OCI-LY7 (cell line): Measurements from ENCODE around the gene CD2AP.

Experiments used
- EZH2phosphoT487 ChIP-seq: fragments of 200-600 bp; sonication (generic); IDR thresholded peaks from 2 replicates; pipeline ENCODE4 v1.6.1; 2018; ENCODE audit warnings: low read depth, borderline replicate concordance, mild to moderate bottlenecking, mixed run types, antibody characterized with exemption, low read length, moderate library complexity, mixed read lengths
- TF ChIP-seq, protein P1 (sequence below): fragments of 200-600 bp; sonication (generic); conservative IDR thresholded peaks from 2 replicates; pipeline ENCODE4 v1.5.1; 2014; ENCODE audit warnings: mild to moderate bottlenecking, antibody characterized with exemption, low read length, moderate library complexity, mixed read lengths

DNA sequence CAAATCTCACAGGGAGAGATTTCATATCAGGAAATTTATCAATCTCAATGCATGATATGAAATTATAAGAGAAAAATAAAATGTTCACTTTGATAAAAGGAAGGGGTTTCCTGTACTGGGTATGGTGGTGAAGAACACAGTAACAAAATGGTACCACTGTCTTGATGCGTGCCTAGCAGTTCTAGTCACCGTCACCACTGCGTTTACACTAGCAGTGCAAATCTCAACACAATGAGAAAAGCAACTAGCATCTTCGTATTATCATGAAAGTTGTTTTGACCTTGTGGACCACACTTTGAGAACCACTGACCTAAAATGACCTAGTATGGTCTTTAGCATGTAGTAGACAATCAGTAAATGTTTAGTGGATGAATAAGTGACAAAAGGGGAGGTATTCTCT, 152.4 kb downstream of the CD2AP start:
- TF ChIP-seq, protein P1, sequence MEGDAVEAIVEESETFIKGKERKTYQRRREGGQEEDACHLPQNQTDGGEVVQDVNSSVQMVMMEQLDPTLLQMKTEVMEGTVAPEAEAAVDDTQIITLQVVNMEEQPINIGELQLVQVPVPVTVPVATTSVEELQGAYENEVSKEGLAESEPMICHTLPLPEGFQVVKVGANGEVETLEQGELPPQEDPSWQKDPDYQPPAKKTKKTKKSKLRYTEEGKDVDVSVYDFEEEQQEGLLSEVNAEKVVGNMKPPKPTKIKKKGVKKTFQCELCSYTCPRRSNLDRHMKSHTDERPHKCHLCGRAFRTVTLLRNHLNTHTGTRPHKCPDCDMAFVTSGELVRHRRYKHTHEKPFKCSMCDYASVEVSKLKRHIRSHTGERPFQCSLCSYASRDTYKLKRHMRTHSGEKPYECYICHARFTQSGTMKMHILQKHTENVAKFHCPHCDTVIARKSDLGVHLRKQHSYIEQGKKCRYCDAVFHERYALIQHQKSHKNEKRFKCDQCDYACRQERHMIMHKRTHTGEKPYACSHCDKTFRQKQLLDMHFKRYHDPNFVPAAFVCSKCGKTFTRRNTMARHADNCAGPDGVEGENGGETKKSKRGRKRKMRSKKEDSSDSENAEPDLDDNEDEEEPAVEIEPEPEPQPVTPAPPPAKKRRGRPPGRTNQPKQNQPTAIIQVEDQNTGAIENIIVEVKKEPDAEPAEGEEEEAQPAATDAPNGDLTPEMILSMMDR, result no peak
- TF ChIP-seq EZH2phosphoT487, result no peak
